ENCODE measurements around the gene LIPC. TPM values are rescaled to one million over a fixed set of nuclear protein-coding genes. Genes with fewer than 3 reads are reported as not detected.

Gene LIPC
- total and polyA plus RNA-seq, 12 donors = 0.22 to 1.3 (median 0.42) TPM; not detected in 1

GRCh38 chr15:58404020-58404419 lies 27.8 kb upstream of the LIPC start:
- Histone ChIP-seq H3K4me1 (peaks cover 0 to 9% (median 5%) of the 10 kb centered on the region in 9 donors), H3K4me3 (no peak overlapping the region), H3K9me3 (no peaks in the 10 kb centered on the region), H3K27me3 (no peaks in the 10 kb centered on the region), H3K36me3 (no peaks in the 10 kb centered on the region), H3K27ac (no peak overlapping the region)
- intact Hi-C loops (cut with DNase I) = no loop called here
- TF ChIP-seq, protein P1, sequence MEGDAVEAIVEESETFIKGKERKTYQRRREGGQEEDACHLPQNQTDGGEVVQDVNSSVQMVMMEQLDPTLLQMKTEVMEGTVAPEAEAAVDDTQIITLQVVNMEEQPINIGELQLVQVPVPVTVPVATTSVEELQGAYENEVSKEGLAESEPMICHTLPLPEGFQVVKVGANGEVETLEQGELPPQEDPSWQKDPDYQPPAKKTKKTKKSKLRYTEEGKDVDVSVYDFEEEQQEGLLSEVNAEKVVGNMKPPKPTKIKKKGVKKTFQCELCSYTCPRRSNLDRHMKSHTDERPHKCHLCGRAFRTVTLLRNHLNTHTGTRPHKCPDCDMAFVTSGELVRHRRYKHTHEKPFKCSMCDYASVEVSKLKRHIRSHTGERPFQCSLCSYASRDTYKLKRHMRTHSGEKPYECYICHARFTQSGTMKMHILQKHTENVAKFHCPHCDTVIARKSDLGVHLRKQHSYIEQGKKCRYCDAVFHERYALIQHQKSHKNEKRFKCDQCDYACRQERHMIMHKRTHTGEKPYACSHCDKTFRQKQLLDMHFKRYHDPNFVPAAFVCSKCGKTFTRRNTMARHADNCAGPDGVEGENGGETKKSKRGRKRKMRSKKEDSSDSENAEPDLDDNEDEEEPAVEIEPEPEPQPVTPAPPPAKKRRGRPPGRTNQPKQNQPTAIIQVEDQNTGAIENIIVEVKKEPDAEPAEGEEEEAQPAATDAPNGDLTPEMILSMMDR (IDR thresholded peaks at IDR 0.05) = no peak
- WGBS, 2 donors = 95 to 96% methylated on average over 5 of the region's 5 CpGs
- DNase-seq = no peak
- ATAC-seq = no peak

GRCh38 chr15:58404722-58405121 lies 27.1 kb upstream of the LIPC start:
- Histone ChIP-seq H3K4me3 (no peak overlapping the region), H3K9me3 (no peaks in the 10 kb centered on the region), H3K36me3 (no peaks in the 10 kb centered on the region), H3K27ac (no peak overlapping the region), H3K27me3 (no peaks in the 10 kb centered on the region), H3K4me1 (peaks cover 0 to 9% (median 5%) of the 10 kb centered on the region in 9 donors)
- TF ChIP-seq, protein P1 (IDR thresholded peaks at IDR 0.05) = no peak
- ATAC-seq (no peak), DNase-seq (no peak)
- intact Hi-C loops (cut with DNase I) = no loop called here
- WGBS, 2 donors = 91 to 92% methylated on average over 2 of the region's 2 CpGs

DNA sequence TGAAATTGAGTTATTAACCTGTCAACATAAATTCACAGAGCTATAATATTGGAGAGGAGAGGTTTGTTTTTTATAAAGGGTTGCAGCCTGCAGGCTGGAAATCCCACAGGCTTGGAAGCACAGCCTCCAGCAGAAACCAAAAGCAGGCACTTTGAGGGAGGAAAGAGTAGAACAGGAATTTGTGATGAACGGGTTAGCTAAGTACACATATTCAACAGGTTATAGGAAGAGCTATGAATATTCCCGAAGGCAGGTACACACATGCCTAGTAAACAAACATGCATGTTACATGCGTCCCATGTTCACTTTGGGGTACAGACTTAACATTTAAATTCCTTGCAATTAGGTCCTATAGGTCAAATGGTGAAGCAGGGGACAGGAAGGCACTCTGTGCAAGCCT lies 25.9 kb upstream of the LIPC start:
- Histone ChIP-seq H3K4me1 (peaks cover 0 to 9% (median 5%) of the 10 kb centered on the region in 9 donors), H3K27me3 (no peaks in the 10 kb centered on the region), H3K36me3 (no peaks in the 10 kb centered on the region), H3K9me3 (no peaks in the 10 kb centered on the region), H3K27ac (no peak overlapping the region), H3K4me3 (no peak overlapping the region)
- no peak for DNase-seq
- ATAC-seq = no peak
- WGBS, 2 donors = 77 to 95% methylated on average over 3 of the region's 3 CpGs
- TF ChIP-seq, protein P1 (IDR thresholded peaks at IDR 0.05) = no peak
- intact Hi-C loops (cut with DNase I) = no loop called here

- ATAC-seq (no peak), DNase-seq (no peak)
- H3K27me3 ChIP-seq = no peaks in the 10 kb centered on the region
- TF ChIP-seq, protein P1 (IDR thresholded peaks at IDR 0.05) = no peak
- 90% methylated on average over 3 of the region's 3 CpGs for WGBS, 2 donors
- no peak overlapping the region for H3K4me3 ChIP-seq
- H3K4me1 ChIP-seq = peaks cover 0 to 8% (median 5%) of the 10 kb centered on the region in 9 donors
- no peaks in the 10 kb centered on the region for H3K9me3 ChIP-seq
- H3K36me3 ChIP-seq = no peaks in the 10 kb centered on the region
- H3K27ac ChIP-seq = no peak overlapping the region
- intact Hi-C loops (cut with DNase I) = no loop called here
Observed at GRCh38 chr15:58406811-58407210, 25.0 kb upstream of the LIPC start.

Measured in heart right ventricle (tissue), 16 donors.